ENCODE measurements around the gene MTA3.
"Not testable (repeated sequence)": the region's sequence is repeated elsewhere in the genome, so short reads cannot be mapped to it uniquely, and the experiment has no call there.

MTA3 gene

DNA sequence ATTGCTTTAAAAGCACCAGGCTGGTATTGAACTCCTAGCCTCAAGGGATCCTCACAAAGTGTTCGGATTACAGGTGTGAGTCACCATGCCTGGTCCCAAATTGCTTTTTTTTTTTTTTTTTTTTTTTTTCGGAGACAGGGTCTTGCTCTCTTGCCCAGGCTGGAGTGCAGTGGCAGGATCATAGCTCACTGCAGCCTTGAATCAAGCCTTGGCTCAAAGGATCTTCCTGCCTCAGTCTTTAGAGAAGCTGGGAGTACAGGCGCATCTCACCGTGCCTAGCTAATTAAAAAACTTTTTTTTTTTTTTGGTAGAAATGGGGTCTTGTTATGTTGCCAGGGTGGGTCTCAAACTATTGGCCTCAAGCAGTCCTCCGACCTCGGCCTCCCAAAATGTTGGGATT lies 12.8 kb downstream of the MTA3 start:
- H3K36me3 ChIP-seq (ENCODE audit: control insufficient read depth in 5 of 5, insufficient read depth in 5 of 5, low read length in 5 of 5) = peaks cover 12 to 33% (median 18%) of the 10 kb centered on the region in 5 donors
- H3K4me1 ChIP-seq (ENCODE audit: control insufficient read depth in 5 of 5, insufficient read depth in 5 of 5, low read length in 5 of 5) = no peaks in the 10 kb centered on the region
- H3K27ac ChIP-seq (ENCODE audit: low read depth, low read length) = no peak overlapping the region
- no peaks in the 10 kb centered on the region for H3K9me3 ChIP-seq (ENCODE audit: control insufficient read depth in 5 of 5, low read length in 5 of 5)
- H3K9ac ChIP-seq (ENCODE audit: low read length in 5 of 5) = no peak overlapping the region
- no peak overlapping the region for H3K4me3 ChIP-seq (ENCODE audit: low read depth in 1 of 5, low read length in 5 of 5)
- no peaks in the 10 kb centered on the region for H3K27me3 ChIP-seq (ENCODE audit: control insufficient read depth in 5 of 5, insufficient read depth in 4 of 5, low read length in 5 of 5)

GRCh38 chr2:42584628-42585027 lies 16.2 kb downstream of the MTA3 start:
- H3K27me3 ChIP-seq (ENCODE audit: control insufficient read depth in 5 of 5, insufficient read depth in 4 of 5, low read length in 5 of 5); H3K9me3 ChIP-seq (ENCODE audit: control insufficient read depth in 5 of 5, low read length in 5 of 5); H3K9ac ChIP-seq (ENCODE audit: low read length in 5 of 5); H3K27ac ChIP-seq (ENCODE audit: low read depth, low read length); H3K4me3 ChIP-seq (ENCODE audit: low read depth in 1 of 5, low read length in 5 of 5); H3K4me1 ChIP-seq (ENCODE audit: control insufficient read depth in 5 of 5, insufficient read depth in 5 of 5, low read length in 5 of 5): not testable (repeated sequence)
- peaks cover 5 to 29% (median 12%) of the 10 kb centered on the region in 5 donors for H3K36me3 ChIP-seq (ENCODE audit: control insufficient read depth in 5 of 5, insufficient read depth in 5 of 5, low read length in 5 of 5)

- H3K9ac ChIP-seq (ENCODE audit: low read length in 5 of 5) = no peak overlapping the region
- no peaks in the 10 kb centered on the region for H3K4me1 ChIP-seq (ENCODE audit: control insufficient read depth in 5 of 5, insufficient read depth in 5 of 5, low read length in 5 of 5)
- H3K36me3 ChIP-seq (ENCODE audit: control insufficient read depth in 5 of 5, insufficient read depth in 5 of 5, low read length in 5 of 5) = peaks cover 2 to 22% (median 12%) of the 10 kb centered on the region in 5 donors
- H3K9me3 ChIP-seq (ENCODE audit: control insufficient read depth in 5 of 5, low read length in 5 of 5) = no peaks in the 10 kb centered on the region
- no peak overlapping the region for H3K4me3 ChIP-seq (ENCODE audit: low read depth in 1 of 5, low read length in 5 of 5)
- H3K27me3 ChIP-seq (ENCODE audit: control insufficient read depth in 5 of 5, insufficient read depth in 4 of 5, low read length in 5 of 5) = no peaks in the 10 kb centered on the region
- no peak overlapping the region for H3K27ac ChIP-seq (ENCODE audit: low read depth, low read length)
These were observed 17.3 kb downstream of the MTA3 start for GRCh38 chr2:42585779-42586178.

- Histone ChIP-seq H3K27me3 (ENCODE audit: control insufficient read depth in 5 of 5, insufficient read depth in 4 of 5, low read length in 5 of 5) (no peaks in the 10 kb centered on the region), H3K9me3 (ENCODE audit: control insufficient read depth in 5 of 5, low read length in 5 of 5) (no peaks in the 10 kb centered on the region), H3K27ac (ENCODE audit: low read depth, low read length) (no peak overlapping the region), H3K36me3 (ENCODE audit: control insufficient read depth in 5 of 5, insufficient read depth in 5 of 5, low read length in 5 of 5) (peaks cover 0 to 15% (median 8%) of the 10 kb centered on the region in 5 donors), H3K4me3 (ENCODE audit: low read depth in 1 of 5, low read length in 5 of 5) (no peak overlapping the region), H3K9ac (ENCODE audit: low read length in 5 of 5) (no peak overlapping the region), H3K4me1 (ENCODE audit: control insufficient read depth in 5 of 5, insufficient read depth in 5 of 5, low read length in 5 of 5) (no peaks in the 10 kb centered on the region)
These were observed 19.2 kb downstream of the MTA3 start for GRCh38 chr2:42587526-42588117.

DNA sequence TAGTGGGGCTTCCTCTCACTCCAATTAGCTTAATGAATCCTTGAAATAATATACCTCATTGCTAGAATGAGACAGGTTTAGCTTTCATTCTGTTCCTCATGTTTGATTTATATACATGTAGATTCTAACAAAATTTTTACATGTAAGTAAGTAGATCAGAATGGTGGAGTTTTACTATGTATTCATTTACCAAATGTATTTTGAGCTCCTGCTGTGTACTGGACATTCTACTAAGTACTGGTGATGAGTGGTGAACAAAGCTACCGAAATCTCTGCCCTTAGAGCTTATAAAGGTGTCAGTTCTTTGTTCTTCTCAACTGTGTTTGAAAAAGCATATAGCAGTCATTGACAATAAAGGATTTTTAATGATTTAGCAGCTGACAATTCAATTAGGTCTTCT lies 19.7 kb downstream of the MTA3 start:
- H3K4me1 ChIP-seq (ENCODE audit: control insufficient read depth in 5 of 5, insufficient read depth in 5 of 5, low read length in 5 of 5) = no peaks in the 10 kb centered on the region

GRCh38 chr2:42590176-42590575 lies 21.7 kb downstream of the MTA3 start:
- no peak overlapping the region for H3K27ac ChIP-seq (ENCODE audit: low read depth, low read length)
- peaks cover 0 to 9% (median 5%) of the 10 kb centered on the region in 5 donors for H3K36me3 ChIP-seq (ENCODE audit: control insufficient read depth in 5 of 5, insufficient read depth in 5 of 5, low read length in 5 of 5)

More for the DNA sequence above, 19.7 kb downstream of the MTA3 start:
- Histone ChIP-seq H3K27me3 (ENCODE audit: control insufficient read depth in 5 of 5, insufficient read depth in 4 of 5, low read length in 5 of 5) (no peaks in the 10 kb centered on the region), H3K27ac (ENCODE audit: low read depth, low read length) (no peak overlapping the region), H3K4me3 (ENCODE audit: low read depth in 1 of 5, low read length in 5 of 5) (no peak overlapping the region), H3K9me3 (ENCODE audit: control insufficient read depth in 5 of 5, low read length in 5 of 5) (no peaks in the 10 kb centered on the region), H3K36me3 (ENCODE audit: control insufficient read depth in 5 of 5, insufficient read depth in 5 of 5, low read length in 5 of 5) (peaks cover 0 to 13% (median 7%) of the 10 kb centered on the region in 5 donors), H3K9ac (ENCODE audit: low read length in 5 of 5) (no peak overlapping the region)

DNA sequence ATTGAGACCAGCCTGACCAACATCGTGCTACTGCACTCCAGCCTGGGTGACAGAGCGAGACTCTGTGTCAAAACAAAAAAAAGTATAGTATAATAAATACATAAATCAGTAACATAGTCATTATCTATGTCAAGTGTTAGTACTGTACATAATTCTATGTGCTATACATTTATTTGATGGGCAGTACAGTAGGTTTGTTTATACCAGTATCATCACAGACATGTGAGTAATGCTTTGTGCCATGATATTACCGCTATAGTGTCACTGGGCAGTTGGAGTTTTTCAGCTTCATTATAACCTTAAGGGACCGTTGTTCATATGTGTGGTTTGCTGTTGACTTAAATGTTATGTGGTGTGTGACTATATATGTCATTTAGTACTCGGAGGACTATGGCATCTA lies 24.9 kb downstream of the MTA3 start:
- Histone ChIP-seq H3K4me1 (ENCODE audit: control insufficient read depth in 5 of 5, insufficient read depth in 5 of 5, low read length in 5 of 5) (peaks cover 0 to 7% (median 3%) of the 10 kb centered on the region in 5 donors), H3K27ac (ENCODE audit: low read depth, low read length) (no peak overlapping the region), H3K4me3 (ENCODE audit: low read depth in 1 of 5, low read length in 5 of 5) (no peak overlapping the region), H3K9me3 (ENCODE audit: control insufficient read depth in 5 of 5, low read length in 5 of 5) (no peaks in the 10 kb centered on the region), H3K27me3 (ENCODE audit: control insufficient read depth in 5 of 5, insufficient read depth in 4 of 5, low read length in 5 of 5) (no peaks in the 10 kb centered on the region), H3K36me3 (ENCODE audit: control insufficient read depth in 5 of 5, insufficient read depth in 5 of 5, low read length in 5 of 5) (peaks cover 0 to 5% (median 4%) of the 10 kb centered on the region in 5 donors), H3K9ac (ENCODE audit: low read length in 5 of 5) (no peak overlapping the region)

More at GRCh38 chr2:42590176-42590575, 21.7 kb downstream of the MTA3 start:
- Histone ChIP-seq H3K9me3 (ENCODE audit: control insufficient read depth in 5 of 5, low read length in 5 of 5) (no peaks in the 10 kb centered on the region), H3K4me1 (ENCODE audit: control insufficient read depth in 5 of 5, insufficient read depth in 5 of 5, low read length in 5 of 5) (no peaks in the 10 kb centered on the region), H3K27me3 (ENCODE audit: control insufficient read depth in 5 of 5, insufficient read depth in 4 of 5, low read length in 5 of 5) (no peaks in the 10 kb centered on the region), H3K9ac (ENCODE audit: low read length in 5 of 5) (no peak overlapping the region), H3K4me3 (ENCODE audit: low read depth in 1 of 5, low read length in 5 of 5) (no peak overlapping the region)

GRCh38 chr2:42598656-42599055 lies 30.2 kb downstream of the MTA3 start:
- peaks cover 0 to 7% (median 3%) of the 10 kb centered on the region in 5 donors for H3K4me1 ChIP-seq (ENCODE audit: control insufficient read depth in 5 of 5, insufficient read depth in 5 of 5, low read length in 5 of 5)
- peaks cover 0 to 3% (median 0%) of the 10 kb centered on the region in 5 donors for H3K36me3 ChIP-seq (ENCODE audit: control insufficient read depth in 5 of 5, insufficient read depth in 5 of 5, low read length in 5 of 5)
- H3K9me3 ChIP-seq (ENCODE audit: control insufficient read depth in 5 of 5, low read length in 5 of 5) = no peaks in the 10 kb centered on the region
- H3K27ac ChIP-seq (ENCODE audit: low read depth, low read length) = no peak overlapping the region
- H3K9ac ChIP-seq (ENCODE audit: low read length in 5 of 5) = no peak overlapping the region
- H3K4me3 ChIP-seq (ENCODE audit: low read depth in 1 of 5, low read length in 5 of 5) = no peak overlapping the region
- H3K27me3 ChIP-seq (ENCODE audit: control insufficient read depth in 5 of 5, insufficient read depth in 4 of 5, low read length in 5 of 5) = no peaks in the 10 kb centered on the region

GRCh38 chr2:42601076-42601475 lies 32.6 kb downstream of the MTA3 start:
- no peak overlapping the region for H3K27ac ChIP-seq (ENCODE audit: low read depth, low read length)
- H3K4me1 ChIP-seq (ENCODE audit: control insufficient read depth in 5 of 5, insufficient read depth in 5 of 5, low read length in 5 of 5) = peaks cover 0 to 7% (median 2%) of the 10 kb centered on the region in 5 donors
- H3K4me3 ChIP-seq (ENCODE audit: low read depth in 1 of 5, low read length in 5 of 5) = no peak overlapping the region
- H3K27me3 ChIP-seq (ENCODE audit: control insufficient read depth in 5 of 5, insufficient read depth in 4 of 5, low read length in 5 of 5) = no peaks in the 10 kb centered on the region
- H3K9me3 ChIP-seq (ENCODE audit: control insufficient read depth in 5 of 5, low read length in 5 of 5) = no peaks in the 10 kb centered on the region
- H3K36me3 ChIP-seq (ENCODE audit: control insufficient read depth in 5 of 5, insufficient read depth in 5 of 5, low read length in 5 of 5) = peaks cover 0 to 3% (median 0%) of the 10 kb centered on the region in 5 donors
- H3K9ac ChIP-seq (ENCODE audit: low read length in 5 of 5) = no peak overlapping the region

- no peaks in the 10 kb centered on the region for H3K27me3 ChIP-seq (ENCODE audit: control insufficient read depth in 5 of 5, insufficient read depth in 4 of 5, low read length in 5 of 5)
- no peaks in the 10 kb centered on the region for H3K9me3 ChIP-seq (ENCODE audit: control insufficient read depth in 5 of 5, low read length in 5 of 5)
- no peak overlapping the region for H3K4me3 ChIP-seq (ENCODE audit: low read depth in 1 of 5, low read length in 5 of 5)
- H3K36me3 ChIP-seq (ENCODE audit: control insufficient read depth in 5 of 5, insufficient read depth in 5 of 5, low read length in 5 of 5) = peaks cover 0 to 3% (median 0%) of the 10 kb centered on the region in 5 donors
- H3K27ac ChIP-seq (ENCODE audit: low read depth, low read length) = no peak overlapping the region
- no peak overlapping the region for H3K9ac ChIP-seq (ENCODE audit: low read length in 5 of 5)
- H3K4me1 ChIP-seq (ENCODE audit: control insufficient read depth in 5 of 5, insufficient read depth in 5 of 5, low read length in 5 of 5) = no peaks in the 10 kb centered on the region
These were observed 33.9 kb downstream of the MTA3 start for GRCh38 chr2:42602218-42602875.

Measured in subcutaneous abdominal adipose tissue (tissue), 5 donors.